NCI-H748 (cell line): ENCODE data around the gene MCF2L.
"Not testable (repeated sequence)": the region's sequence is repeated elsewhere in the genome, so short reads cannot be mapped to it uniquely, and the experiment has no call there.

Experiments
- DNase-seq: peaks from one replicate; lab custom pipeline; 2025; ENCODE audit not compliant: unreplicated experiment; lab: John Stamatoyannopoulos, UW

MCF2L gene

DNA sequence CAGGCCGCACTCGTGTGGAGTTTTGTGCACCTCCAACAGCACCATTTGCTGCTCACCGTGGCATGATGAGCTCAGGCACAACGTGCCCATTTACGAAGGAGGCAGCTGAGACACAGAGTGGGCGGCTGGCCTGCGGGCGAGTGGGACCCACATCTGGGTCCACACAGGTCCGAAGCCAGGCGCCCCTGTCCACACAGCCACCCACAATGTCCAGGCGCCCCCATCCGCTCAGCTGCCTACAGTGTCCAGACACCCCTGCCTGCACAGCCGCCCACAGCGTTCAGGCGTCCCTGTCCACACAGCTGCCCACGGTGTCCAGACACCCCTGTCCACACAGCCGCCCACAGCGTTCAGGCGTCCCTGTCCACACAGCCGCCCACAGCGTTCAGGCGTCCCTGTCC, 94.1 kb downstream of the MCF2L start:
- no peak for DNase-seq

DNA sequence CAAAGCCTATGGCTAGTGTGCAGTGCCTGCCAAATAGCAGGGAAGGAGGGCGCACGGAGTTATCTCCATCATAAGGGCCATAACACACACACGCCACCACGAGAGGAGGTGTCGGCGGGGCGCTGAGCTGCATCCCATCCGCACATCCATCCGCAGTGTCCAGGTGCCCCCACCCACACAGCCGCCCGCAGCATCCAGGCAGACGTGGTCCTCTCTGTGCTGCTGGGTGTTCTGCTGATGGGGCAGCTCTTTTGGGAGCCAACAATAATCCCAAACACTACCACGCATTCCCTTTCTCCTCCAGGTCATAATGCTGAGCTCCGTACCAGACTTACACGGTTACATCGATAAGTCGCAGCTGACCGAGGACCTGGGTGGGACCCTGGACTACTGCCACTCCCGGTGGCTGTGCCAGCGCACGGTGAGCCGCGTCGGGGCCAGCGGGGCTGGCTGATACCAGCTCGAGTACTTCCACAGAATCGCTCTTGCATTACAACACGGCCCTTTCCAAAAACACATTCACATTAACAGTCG, 95.1 kb downstream of the MCF2L start:
- no peak for DNase-seq

DNA sequence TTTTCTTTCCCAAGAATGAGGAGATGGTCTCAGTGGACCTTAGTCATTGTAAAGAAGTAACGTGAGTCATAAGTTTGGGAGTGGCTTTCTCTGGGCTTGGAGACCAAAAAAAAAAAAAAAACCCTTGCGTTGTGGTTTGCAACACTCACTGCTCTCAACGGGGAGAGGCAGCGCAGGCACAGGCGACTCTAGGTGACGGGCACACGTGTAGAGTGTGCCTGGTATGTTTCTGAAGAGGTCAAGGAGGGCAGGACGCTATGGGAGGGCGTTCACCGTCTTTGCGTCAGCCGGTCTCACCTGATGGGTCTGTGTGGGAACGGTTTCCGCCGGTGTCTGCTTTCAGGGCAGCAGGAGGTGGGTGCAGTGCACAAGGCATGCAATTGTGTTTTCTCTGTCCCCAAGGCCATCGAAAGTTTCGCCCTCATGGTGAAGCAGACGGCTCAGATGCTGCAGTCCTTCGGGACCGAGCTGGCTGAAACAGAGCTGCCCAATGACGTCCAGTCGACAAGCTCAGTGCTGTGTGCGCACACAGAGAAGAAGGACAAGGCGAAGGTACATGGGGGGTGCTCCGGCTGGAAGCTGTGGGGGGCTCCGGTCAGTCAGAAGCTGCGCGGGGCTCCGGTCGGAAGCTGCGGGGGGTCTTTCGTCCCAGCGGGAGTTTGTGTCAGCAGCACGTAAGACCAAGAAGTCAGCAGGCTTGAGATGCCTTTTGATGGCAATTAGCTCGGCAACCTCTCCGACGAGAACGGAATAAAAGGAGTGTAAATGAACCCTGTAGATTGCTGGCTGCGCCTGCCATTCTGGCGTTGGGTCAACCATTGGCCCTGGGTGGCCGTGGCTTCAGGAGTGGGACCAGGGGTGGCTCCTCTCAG, 95.8 kb downstream of the MCF2L start:
- DNase-seq, result no peak

DNA sequence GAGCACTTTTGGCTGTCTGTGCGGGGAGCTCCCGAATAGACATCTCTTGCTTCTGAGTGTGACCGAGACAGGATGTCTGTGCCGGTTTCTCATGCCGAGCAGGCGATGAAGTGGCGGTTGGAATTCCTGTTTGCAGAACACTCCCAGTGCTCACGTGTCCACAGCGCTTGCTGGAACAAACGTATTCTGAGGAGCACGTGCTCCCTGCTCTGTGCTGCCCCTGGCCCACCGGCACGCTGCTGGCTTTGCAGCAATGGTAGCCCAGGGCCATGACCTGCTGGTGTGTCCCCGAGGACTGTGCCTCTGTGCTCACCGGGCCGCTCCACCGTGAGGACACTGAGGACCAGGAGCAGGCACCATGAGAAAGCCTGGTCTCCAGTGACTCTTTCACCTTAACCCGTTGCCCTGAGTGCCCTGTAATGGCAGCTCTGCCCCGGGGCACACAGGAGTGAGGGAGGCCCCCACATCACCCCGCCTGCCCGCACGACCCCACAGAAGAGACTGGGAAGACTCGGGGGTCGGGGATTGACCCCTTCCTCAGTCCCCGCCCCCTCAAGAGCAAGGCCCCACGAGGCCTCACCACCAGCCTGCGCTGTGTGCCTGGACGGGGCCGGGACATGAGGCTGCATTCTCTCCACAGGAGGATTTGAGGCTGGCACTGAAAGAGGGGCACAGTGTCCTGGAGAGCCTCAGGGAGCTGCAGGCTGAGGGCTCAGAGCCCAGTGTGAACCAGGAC, 96.6 kb downstream of the MCF2L start:
- DNase-seq, result no peak

DNA sequence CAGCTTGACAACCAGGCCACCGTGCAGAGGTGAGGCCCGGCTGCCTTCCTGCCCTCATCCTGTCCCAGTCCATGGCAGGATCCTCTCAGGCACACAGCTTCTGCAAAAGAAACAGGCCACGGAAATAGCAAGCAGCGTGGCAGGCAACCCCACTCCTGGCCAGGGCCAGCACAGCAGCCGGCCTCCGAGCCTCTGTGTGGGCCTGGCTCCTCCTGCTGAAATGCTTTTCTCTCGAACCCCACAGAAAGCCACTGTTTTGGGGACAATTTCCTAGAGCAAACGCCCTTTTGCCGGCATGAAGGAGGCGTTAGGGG, 97.1 kb downstream of the MCF2L start:
- DNase-seq, result no peak

DNA sequence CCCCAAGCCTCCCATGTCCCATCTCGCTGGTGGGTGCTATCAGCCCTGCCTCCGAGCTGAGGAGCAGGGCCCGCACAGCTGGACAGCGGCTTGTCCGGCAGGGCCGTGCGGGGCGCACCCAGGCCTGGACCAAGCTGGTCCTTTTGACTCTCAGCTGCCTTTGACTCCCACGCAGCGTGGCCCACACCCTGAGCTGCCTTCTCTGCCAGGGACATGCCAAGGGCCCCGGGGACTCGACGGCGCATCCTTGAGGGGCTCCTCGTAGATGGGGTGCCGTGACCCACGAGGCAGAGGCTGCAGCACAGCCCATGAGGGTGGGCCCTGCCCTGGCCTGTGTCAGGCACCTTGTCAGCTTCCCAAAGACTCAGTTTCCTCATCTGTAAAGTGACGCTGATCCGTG, 97.7 kb downstream of the MCF2L start:
- DNase-seq, result no peak

DNA sequence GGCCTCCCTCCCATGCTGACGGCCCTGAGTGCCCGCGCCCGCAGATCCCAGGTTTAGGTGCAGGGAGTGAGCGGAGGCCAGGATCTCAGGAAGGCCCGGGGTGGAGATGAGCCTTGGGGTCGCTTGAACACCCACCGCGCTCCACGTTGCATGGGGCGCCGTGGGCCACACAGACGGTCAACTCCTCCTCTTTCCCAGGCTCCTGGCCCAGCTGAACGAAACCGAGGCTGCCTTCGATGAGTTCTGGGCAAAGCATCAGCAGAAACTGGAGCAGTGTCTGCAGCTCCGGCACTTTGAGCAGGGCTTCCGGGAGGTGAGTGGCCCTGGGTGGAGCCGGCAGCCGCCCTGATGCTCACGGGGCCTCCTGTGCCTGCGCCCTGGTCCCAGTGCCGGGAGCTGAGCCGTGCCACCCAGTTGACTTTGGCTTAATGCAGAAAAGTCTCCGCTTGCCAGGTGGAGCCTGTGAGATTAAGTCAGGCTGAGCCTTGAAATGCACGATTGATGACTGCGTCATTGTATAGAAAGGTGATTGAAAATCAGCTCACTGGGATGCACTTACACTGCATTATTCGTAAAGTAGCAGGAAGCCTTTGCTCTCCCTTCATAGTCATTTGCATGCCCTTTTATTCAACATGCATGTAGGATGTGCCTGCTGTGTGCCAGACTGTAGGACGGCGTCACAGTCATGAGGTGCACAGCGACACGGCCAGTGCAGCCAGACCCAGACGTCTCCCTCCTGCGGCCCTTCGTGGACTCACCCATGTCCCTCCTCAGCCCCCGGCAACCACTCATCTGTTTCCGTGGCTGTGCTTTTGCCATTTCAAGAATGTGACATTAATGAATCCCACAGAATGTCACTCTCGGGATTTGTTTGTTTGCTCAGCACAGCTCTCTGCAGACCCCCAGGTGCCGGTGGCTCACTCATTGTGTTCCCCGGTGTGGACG, 101.1 kb downstream of the MCF2L start:
- no peak for DNase-seq

DNA sequence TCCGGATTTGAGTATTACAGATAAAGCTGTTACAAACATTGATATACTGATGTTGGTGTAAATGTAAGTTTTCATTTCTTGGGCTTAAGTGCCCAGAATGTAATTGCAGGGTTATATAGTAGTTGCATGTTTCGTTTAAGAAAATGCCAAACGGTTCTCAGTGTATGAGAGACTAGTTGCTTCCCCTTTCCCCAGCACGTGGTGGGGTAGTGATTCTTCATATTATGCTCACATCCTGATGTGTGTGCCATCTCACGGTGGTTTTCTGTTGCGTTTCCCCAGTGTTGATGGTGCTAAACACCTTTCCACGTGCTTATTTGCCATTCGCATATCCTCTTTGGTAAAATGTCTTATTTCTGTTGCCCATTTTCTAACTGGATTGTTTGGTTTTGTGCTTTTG, 101.8 kb downstream of the MCF2L start:
- DNase-seq, result no peak

DNA sequence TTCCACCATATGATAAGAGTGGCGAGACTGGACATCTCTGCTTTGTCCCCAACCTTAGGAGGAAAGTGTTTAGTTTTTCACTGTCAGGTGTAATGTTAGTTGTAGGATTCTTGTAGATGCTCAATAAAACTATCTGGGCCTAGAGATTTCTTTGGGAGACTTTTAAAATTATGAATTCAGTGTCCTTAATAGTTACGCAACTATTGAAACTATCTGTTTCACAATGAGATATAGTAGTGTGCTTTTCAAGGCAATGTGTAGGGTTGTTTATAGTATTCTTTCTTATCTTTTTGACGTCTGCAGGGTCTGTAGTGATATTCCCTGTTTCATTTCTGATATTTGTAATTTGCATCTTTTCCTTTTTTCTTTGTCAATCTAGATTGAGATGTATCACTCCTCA, 103.4 kb downstream of the MCF2L start:
- DNase-seq, result no peak

DNA sequence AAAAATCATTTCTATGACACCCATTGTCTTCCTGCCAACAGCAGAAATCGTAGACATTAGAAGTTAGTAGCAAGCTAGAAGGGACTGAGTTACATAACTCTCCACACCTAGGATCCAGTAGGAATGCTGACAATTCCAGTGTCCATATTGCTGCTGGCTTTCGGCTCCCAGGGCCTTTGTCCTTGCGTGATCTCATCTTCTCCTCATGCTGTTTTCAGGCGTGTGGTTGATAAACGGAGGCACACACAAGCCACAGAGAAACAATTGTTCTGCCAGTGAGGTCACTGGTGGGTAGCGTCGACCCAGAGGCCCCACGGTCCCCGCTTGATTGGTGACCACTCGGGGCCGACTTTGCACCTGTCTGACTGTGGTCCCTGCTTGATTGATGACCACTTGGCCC, 104.9 kb downstream of the MCF2L start:
- no peak for DNase-seq

DNA sequence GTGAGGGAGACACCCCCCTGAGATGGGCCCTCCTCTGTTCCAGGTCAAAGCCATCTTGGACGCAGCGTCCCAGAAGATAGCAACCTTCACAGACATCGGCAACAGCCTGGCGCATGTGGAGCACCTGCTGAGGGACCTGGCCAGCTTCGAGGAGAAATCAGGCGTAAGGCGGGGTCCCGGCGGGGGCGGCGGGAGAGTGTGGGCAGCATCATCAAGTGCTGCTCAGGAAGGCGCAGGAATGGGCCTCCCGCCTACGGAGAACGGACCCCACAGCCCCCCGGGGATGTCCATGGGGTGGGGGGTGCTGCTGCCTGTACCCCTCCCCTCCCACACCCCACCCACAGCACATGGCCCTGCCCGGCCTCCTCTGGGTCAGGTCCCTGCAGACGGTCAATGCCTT, 105.4 kb downstream of the MCF2L start:
- DNase-seq, result no peak

DNA sequence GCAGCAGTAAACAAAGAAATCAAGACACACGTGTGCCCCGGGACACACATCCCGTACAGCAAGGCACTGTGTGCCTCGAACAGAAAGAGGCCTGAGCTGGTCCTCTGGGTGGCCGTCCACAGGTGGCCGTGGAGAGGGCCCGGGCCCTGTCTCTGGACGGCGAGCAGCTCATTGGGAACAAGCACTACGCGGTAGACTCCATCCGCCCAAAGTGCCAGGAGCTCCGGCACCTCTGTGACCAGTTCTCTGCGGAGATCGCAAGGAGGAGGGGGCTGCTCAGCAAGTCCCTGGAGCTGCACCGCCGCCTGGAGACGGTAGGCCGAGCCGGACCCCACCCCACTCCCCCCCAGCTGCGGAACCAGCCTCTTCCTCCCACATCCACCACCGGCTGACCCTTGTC, 105.9 kb downstream of the MCF2L start:
- DNase-seq, result no peak

DNA sequence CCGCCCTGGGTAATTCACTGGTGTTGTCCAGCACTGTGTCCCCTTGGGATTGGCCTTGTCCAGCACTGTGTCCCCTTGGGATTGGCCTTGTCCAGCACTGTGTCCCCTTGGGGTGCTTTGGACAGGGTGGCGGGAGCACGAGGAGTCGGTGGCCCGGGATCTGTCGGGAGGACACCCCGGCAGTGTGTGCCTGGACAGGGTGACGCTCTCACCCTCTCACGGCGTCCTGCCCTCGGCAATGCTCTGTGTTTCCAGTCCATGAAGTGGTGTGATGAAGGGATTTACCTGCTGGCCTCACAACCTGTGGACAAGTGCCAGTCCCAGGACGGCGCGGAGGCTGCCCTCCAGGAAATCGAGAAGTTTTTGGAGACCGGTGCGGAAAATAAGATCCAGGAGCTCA, 106.7 kb downstream of the MCF2L start:
- DNase-seq, result no peak

DNA sequence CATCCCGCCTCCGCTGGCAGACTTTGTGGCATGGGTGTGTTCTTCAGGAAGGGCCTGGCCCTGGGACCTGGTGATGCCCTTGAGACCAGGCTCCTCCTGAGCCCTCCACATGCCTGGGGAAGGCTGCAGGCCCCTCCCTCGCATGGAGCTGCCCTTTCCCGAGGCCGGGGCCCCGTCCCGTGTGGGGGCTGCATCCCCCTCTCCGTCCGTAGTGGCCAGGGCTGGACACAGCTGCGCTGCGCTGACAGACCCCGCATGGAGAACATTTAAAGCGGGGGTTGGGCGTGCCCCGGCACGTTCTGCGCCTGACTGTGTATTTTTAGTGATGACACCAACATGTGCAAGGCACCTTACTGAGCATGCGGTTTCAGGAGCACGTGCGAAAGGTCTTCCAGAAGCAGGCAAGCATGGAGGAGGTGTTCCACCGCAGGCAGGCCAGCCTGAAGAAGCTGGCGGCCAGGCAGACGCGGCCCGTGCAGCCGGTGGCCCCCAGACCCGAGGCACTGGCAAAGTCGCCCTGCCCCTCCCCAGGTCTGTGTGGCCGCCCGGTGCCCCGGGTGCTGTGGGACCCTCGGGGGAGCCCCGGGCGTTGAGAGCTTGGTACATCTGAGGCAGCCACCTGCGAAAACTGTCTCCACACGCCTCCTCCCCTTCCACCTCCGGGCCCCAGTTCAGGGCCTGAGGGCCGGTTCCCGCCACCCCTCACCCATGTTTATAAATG, 107.8 kb downstream of the MCF2L start:
- no peak for DNase-seq

DNA sequence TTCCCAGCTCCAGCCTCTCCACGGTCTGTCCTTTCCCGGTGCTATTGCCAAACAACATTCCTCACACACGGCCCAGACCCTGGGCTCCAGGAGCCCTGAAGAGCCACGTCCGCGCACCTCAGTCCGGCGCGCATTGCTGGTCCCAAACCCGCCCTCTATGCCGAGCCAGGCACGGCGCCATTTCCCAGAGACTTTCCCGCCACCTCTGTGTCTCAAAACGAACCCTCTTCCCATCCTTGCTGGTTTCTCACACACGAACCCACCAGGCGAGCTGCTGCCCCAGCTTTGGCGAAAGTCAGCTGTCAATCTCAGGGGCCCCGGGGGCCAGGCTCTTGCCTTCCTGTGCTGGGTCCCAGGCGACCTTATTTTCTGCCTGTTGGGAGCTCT, 108.5 kb downstream of the MCF2L start:
- no peak for DNase-seq

DNA sequence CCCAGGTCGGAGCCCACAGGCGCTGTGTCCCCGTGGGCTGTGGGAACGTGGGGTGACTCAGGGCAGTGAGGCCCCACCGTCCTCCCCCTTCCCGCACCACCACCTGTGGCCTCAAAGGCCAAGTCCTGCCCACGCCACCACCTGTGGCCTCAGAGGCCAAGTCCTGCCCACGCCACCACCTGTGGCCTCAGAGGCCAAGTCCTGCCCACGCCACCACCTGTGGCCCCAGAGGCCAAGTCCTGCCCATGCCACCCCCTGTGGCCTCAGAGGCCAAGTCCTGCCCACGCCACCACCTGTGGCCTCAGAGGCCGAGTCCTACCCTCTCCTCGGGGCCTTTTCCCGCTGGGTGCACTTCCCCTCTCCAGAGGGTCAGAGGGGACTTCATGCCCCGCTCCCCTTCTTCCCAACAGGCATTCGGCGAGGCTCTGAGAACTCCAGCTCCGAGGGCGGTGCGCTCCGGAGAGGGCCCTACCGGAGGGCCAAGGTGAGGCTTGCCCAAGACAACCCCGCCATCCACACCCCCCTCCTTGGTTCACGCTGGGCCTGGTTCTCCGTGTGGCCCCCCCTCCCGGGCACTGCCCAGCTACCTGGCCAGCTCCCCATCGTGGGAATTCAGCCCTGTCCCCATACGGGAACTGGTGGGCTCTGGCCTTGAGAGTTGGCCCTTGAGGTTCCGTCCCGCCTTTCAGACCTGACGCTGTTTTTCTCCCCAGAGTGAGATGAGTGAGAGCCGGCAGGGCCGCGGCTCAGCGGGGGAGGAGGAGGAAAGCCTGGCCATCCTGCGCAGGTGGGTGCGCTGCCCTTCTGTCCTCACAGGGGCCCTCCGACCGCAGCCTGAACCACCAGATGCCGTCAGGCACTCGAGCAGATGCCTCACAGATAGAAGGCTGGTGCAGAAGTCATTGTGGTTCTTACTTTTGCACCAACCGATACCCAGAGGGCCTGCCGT, 109.2 kb downstream of the MCF2L start:
- DNase-seq, result no peak

DNA sequence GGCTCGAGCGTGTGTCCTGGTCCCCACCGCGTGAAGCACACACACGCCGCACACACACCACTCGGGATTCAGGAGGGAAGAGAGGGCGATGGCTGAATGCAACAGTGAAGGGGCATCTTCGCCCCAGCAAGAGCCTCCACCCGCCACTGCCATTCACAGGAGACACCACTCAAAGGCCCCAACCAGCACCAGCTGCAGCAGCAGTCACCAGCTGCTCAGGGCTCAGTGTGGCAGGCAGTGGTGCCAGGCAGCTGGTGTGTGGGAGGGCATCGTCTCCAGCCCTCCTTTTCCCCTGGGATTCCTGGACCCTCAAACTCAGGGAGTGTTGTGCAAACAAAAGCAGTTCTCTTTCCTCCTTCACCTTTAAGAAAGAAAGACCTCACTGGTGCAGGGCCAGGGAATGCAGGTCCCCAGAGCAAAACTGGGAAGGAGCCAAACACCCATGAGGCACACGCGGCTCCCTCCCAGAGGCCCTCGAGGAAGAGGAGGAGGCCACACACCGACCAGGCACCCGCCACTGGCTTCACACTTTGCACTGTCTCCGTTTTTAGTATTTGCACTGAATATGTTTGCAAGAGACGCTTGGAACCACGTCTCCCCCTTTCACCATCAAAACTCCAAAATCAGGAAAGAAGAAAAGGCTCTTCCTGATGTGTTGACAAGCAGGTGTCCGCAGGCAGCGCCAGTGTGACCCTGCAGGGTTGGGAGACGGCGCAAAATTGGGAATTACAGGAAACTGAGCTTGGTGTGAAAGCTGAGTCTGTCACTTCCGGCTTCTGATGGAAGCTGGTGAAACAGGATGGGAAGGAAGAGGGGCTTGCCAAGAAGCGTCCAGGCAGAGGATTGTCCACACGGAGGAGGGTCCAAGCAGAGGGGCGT, 110.1 kb downstream of the MCF2L start:
- no peak for DNase-seq

DNA sequence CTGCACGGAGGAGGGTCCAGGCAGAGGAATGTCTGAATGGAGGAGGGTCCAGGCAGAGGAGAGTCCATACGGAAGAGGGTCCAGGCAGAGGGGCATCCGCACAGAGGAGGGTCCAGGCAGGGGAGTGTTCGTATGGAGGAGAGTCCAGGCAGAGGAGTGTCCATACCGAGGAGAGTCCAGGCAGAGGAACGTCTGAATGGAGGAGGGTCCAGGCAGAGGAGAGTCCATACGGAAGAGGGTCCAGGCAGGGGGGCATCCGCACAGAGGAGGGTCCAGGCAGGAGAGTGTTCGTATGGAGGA, 110.7 kb downstream of the MCF2L start:
- not testable (repeated sequence) for DNase-seq

DNA sequence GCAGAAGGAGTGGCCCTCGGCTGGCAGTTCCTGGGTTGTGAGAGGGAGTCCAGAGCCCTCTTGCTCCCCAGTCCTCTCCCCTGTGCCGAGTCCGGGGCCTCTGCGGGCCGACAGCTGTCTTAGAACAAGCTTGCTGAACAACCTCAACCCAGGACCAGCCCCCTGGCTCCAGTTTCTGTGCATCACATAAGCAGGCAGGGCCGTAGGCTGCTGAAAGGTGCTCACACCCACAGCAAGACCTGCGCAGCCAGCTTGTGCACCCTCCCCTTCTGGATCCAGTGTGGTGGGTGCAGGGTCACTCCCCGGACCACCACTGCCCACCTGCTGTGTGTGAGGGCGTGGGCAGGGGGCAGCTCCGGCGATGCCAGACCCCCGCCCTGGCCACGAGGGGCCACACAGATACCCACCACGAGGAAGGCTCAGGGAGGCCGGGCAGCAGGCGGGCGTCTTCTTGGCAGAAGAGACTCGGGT, 111.4 kb downstream of the MCF2L start:
- DNase-seq, result no peak
